HG03460 (cell line): ENCODE data around the gene PRKN.

Experiments used
- ATAC-seq: cut with Tn5 transposase; IDR thresholded peaks from one replicate; pipeline ENCODE4 v1.9.1; 2021; ENCODE audit not compliant: unreplicated experiment

PRKN gene

DNA sequence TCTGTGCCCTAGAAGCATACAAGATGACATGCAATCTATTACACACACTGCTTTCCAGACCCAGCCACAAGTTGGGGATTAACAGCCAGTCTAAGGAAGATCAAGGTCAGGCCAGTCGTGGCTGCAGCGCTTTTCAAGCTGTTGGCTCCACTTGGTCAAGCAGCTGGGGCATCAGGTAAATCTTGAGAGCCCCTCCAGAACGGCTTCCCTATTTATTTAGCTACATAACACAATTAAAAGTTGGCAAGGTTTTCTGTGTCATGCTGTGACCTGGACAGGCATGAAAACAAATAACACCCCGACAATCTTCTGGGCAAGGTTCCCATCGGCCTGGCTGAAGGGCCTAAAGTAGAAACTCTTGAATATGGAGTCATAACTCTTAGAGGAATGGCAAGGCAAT is 524.3 kb downstream of the PRKN start:
- ATAC-seq, result no peak

GRCh38 chr6:162200945-162201690 is 526.4 kb downstream of the PRKN start:
- no peak for ATAC-seq

- ATAC-seq, result no peak
Observed at GRCh38 chr6:162200041-162200440, 527.5 kb downstream of the PRKN start.

DNA sequence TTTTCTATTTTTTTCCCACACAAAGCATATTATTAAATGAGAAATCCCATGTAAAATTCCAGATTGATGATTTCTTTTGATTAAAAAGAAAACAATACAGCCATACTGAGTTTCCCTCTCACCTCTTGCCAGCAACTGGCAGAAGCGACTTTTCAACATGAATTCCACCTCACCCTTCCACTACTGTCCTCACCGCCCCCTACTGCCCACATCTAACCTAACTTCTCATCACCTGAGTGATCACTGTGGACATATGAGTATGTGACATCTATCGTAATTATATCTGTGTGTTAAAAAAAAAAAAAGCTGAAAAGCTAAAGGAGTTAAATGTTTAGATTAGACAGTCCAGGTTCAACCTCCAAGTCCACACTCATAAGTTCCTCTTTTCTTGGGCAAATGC is 528.6 kb downstream of the PRKN start:
- ATAC-seq, result no peak

DNA sequence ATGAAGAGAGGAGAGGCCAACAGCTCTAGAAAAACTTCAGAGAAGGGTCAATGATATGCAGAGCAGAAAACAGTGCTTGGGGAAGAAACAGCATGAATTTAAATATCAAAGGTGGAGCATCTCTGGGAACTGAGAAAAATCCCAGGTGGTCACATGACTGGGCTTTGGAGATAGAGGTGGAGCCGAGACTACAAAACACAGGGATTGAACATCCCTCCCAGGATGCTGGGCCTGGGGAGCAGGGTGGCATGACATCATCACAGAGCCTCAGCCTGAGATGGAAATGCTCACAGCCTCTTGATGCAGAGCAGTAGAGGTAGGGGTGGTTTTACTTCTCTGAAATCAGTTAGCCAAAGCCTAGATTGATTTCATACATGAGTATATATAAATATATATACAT is 529.5 kb downstream of the PRKN start:
- no peak for ATAC-seq

DNA sequence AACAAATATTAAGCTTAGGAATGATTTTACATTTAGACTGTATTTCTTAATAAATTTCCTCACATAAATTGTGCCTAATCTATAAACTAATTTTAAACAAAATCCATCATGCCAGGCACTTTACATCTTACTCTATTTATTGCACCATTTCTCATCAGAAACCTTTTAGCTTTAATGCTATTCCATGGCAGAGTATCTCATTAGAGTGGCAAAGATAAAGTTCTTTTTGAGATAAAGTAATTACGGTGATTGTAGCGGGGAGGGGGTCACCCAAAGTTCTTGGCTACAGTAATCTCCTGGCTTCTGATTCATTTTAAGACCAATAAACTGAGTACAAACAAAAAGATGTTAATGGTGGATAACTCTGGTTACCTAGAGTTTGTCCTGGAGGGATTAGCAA is 532.1 kb downstream of the PRKN start:
- no peak for ATAC-seq

- ATAC-seq, result no peak
Observed at GRCh38 chr6:162190981-162191380, 536.6 kb downstream of the PRKN start.

DNA sequence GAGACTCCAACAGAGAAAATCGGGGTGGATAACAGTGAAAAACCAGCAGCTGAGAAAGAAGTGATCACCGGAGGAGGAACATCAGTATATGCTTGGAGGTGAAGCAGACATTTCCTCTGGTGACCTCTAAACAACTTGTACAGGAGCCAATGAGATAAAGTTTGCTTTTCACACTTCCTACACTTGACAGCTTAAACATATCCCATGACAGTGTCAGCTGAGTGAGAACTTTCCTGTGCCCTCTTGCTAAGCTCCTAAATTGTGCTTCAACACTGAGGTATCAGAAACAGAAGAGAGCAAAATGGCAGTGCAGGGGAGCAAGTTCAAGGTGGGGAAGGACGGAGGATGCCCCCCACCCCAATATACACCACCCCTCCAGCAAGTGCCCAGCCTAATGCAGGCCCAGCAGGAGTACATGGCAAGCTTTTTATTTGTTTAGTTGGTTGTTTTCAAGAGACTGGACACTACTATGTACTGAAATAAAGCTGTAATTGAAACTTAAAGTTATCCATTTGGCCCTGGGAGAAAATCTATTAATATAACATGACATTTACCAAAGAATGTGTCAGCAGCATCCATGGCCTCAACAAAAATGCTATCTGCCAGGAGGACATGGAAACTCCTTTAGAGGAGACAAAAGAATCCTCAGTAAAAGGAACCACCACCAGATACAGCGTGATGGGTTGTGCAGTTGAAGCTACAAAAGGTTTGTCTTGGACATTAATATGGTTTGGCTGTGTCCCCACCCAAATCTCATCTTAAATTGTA is 540.2 kb downstream of the PRKN start:
- ATAC-seq, result no peak

DNA sequence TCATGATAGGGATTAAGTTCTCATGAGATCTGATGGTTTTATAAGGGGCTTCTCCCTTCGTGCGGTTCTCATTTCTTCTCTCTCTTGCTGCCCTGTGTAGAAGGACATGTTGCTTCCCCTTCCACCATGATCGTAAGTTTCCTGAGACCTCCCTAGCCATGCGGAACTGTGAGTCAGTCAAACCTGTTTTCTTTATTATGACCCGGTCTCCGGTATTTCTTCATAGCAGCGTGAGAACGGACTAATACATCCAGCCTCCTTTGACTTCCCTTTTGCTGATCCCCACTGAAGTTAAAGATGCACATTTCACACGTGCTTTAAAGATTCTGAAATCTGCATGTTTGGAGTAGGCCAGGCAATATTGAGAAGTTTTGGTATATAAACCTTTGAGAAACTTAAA is 543.1 kb downstream of the PRKN start:
- ATAC-seq, result no peak

DNA sequence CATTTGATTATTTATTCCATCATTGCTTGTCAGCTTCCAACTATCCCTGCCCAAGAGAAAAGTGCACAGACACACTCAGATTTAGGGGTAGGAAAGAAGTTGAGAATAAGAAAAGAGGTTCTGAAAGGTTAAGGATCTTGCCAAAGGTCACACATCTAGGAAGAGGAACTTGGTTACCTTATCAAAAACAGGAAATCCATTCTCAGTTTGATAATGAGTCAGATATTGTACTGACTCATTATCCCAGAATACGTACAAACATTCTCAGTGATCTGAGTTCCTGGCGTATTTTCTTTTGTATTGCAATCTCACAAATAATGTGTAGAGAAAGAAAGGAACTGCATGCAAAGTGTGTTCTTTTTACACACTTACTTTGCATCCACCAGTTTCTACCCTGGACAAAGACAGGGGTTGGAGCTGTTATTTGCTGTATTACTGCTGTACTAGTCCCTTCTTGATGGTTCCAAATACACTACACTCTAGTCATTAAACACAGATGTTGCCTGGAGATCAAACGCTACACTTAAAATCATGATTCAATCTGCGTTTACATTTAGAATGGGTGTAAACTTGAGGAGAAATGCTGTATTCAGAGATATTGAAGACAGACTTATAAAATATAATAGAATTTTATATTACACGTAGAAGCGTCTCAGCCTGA is 545.7 kb downstream of the PRKN start:
- ATAC-seq, result no peak

DNA sequence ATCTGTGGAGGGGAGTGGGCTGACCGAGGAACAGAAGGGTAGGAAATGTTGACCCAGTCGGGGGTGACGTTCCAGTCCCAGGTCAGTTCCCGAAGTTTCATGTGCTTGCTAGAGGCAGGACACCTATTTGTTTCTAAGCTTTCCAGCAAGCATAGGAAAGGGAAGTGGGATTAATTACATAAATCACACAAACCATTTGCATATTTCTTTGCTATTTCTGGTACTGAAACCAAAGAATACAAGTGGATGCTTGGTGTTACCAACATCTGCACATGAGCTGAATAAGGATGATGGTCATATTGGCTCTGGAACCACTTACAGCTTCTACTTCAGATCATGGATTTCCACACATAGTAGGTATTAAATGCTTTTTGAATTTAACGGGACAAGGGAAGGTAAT is 546.5 kb downstream of the PRKN start:
- no peak for ATAC-seq

DNA sequence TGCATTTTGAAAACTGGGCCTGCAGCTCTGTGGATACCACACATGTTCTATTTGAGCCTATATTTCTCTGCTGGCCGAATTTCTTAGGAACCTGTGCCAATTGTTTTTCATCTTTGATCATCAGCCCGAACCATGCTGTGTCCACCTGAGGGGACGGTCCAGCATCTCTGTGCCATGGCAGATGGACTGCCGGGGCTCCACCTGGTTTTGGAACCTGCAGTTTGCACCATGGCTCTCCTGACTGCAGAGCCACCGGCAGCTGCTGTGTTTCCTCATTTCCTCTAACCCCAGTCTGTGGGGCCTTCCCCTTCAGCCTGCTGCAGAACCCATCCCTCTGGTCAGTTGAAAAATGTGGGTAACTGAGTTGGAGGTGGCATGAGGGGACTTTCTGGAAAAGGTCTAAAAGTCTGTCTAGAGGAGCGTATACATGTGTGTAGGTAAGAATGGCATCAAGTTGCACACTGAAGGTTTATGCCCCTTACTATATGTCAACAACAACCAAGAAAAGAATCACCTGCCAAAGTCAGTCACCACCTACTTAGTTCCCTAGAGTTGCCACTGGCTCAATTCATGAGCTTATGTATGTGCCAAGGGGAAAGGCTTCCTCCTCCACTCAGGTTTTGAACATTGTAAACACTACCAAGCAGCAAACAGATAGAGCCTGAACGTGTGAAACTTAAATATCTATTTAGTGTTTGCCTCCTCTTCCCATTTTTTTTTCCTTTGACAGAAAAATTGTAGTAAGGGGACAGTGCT is 548.2 kb downstream of the PRKN start:
- ATAC-seq, result no peak

DNA sequence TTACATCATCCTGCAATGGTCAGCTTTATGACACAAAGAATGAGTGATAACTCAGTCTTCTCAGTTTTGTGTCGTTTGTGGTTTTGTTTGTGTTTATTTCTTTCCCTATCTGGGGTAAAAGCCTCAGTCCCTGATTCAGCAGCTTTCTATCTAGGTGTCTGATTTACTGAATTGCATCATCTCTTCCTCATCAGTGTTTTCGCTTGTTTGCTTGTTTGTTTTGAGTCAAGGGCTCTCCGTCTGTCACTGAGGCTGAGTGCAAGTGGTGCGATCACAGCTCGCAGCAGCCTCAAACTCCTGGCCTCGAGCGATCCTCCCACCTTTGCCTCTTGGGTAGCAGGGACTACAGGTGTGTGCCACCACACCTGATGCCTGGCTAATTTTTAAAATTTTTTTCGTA is 548.9 kb downstream of the PRKN start:
- ATAC-seq, result no peak

- ATAC-seq, result no peak
Observed at GRCh38 chr6:162178266-162178665, 549.3 kb downstream of the PRKN start.

DNA sequence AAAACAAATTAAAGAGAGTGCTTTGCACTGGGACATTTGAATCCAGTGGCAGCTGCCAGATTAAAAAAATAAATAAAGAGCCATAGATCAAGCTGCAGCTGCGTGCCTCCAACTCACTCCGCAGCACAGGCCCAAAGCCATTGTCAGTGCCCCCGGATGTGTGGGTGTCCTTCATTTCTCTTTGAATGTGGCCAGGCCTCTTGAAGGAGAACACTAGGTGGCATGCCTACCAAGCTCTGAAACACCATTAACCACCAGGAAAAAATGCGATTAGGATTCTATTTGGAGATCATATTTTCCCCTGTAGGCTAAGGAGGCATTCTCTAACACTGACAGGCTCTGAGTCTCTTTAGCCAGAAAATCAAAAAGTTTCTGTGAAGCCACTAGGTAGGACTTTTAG is 549.8 kb downstream of the PRKN start:
- ATAC-seq, result no peak

- no peak for ATAC-seq
Observed at GRCh38 chr6:162173466-162173865, 554.1 kb downstream of the PRKN start.

DNA sequence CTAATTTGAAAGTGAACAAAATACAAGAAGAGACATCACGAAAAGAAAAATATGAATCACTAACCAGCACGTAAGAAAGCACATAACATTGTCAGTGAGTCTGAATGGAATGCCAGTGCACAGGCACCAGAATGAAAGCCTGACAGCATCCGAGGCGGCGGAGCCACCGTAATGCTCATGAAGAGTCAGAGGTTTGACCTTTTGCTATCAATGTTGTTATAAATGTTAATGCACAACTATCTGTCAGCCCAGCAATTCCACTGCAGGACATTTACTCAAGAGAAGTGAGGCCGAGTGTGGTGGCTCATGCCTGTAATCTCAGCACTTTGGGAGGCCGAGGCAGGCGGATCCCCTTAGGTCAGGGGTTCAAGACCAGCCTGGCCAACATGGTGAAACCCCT is 562.1 kb downstream of the PRKN start:
- ATAC-seq, result no peak

DNA sequence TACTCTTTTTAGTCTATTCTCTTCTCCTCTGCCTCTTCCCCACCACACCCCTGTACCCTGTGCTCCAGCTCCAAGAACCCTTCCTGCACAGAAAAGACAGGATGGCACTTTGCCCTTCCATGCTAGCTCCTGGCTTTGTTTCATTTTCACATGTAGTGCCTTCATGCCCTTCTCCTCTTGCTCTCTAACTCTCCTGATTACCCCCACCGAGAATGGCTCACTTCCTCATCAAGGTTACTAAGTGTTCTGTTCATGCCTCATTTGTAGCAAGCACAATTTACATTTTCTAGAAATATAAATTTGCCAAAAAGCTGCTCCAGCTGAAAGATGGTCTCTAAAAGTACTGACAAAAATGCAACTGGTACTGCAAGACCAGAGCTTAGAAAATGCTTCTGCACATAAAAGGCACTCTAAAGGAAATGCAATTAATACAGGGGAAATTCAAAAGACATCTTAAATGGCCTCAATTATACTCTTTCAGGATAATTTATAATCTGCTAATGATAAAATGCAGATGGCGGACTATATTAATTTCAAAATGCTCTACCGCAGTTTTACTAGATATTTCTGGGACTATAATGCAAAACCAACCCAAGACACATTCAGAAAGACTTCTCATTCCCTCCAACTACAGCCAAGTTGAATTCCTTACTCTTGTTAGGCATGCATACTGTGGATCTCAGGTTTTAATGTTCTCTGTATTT is 570.2 kb downstream of the PRKN start:
- no peak for ATAC-seq

GRCh38 chr6:162156146-162156545 is 571.4 kb downstream of the PRKN start:
- no peak for ATAC-seq

DNA sequence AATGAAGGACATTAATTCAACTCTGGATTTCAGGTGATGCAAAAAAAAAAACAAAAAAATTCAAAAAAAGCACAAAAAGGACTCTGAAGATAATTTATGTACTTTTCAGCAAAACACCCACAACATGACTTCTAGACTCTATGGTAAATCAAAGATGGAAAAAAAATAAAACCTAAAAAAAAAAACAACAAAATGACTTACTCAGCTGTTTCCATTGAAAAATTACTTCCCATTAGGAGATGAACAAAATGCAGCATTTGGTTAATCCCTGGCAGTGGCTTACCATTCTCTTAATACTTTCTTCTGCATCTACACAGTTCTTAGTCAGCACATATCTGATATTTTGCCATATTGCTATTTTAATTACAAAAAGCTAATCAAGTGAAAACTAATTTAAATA is 572.6 kb downstream of the PRKN start:
- ATAC-seq, result no peak

GRCh38 chr6:162154001-162154400 is 573.6 kb downstream of the PRKN start:
- ATAC-seq, result no peak
